Measurements from ENCODE around the gene TBC1D8.

DNA sequence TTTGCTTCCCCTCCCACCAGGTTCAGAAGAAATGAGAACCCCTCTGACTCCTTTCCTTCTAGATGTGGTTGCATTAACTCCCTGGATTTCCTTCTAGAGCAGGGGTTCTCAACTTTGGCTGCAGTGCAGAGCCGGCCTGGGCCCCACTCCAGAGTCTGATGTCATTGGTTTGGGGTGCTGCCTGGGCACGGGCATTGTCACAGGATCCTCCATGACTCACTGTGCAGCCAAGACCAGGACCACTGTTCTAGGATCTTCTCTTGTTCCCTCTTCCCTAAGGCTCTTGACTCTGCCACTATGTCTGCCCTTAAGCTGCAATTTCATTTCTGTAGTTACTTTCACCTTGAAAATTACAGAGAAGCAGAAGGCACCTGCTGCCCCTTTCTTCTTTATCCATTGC is 31.8 kb downstream of the TBC1D8 start:
- TF ChIP-seq, protein P1, sequence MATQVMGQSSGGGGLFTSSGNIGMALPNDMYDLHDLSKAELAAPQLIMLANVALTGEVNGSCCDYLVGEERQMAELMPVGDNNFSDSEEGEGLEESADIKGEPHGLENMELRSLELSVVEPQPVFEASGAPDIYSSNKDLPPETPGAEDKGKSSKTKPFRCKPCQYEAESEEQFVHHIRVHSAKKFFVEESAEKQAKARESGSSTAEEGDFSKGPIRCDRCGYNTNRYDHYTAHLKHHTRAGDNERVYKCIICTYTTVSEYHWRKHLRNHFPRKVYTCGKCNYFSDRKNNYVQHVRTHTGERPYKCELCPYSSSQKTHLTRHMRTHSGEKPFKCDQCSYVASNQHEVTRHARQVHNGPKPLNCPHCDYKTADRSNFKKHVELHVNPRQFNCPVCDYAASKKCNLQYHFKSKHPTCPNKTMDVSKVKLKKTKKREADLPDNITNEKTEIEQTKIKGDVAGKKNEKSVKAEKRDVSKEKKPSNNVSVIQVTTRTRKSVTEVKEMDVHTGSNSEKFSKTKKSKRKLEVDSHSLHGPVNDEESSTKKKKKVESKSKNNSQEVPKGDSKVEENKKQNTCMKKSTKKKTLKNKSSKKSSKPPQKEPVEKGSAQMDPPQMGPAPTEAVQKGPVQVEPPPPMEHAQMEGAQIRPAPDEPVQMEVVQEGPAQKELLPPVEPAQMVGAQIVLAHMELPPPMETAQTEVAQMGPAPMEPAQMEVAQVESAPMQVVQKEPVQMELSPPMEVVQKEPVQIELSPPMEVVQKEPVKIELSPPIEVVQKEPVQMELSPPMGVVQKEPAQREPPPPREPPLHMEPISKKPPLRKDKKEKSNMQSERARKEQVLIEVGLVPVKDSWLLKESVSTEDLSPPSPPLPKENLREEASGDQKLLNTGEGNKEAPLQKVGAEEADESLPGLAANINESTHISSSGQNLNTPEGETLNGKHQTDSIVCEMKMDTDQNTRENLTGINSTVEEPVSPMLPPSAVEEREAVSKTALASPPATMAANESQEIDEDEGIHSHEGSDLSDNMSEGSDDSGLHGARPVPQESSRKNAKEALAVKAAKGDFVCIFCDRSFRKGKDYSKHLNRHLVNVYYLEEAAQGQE (IDR thresholded peaks at IDR 0.05; ENCODE audit: unreplicated experiment) = no peak
- TF ChIP-seq POLR2AphosphoS5 (IDR thresholded peaks at IDR 0.05; ENCODE audit: low read depth) (no peak), ZNF114 (CRISPR knock-in tag; IDR thresholded peaks at IDR 0.05) (no peak)
- TF ChIP-seq, protein P2, sequence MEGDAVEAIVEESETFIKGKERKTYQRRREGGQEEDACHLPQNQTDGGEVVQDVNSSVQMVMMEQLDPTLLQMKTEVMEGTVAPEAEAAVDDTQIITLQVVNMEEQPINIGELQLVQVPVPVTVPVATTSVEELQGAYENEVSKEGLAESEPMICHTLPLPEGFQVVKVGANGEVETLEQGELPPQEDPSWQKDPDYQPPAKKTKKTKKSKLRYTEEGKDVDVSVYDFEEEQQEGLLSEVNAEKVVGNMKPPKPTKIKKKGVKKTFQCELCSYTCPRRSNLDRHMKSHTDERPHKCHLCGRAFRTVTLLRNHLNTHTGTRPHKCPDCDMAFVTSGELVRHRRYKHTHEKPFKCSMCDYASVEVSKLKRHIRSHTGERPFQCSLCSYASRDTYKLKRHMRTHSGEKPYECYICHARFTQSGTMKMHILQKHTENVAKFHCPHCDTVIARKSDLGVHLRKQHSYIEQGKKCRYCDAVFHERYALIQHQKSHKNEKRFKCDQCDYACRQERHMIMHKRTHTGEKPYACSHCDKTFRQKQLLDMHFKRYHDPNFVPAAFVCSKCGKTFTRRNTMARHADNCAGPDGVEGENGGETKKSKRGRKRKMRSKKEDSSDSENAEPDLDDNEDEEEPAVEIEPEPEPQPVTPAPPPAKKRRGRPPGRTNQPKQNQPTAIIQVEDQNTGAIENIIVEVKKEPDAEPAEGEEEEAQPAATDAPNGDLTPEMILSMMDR (conservative IDR thresholded peaks at IDR 0.05; ENCODE audit: low read depth in 2 of 2) = no peak
- TF ChIP-seq, protein P3, sequence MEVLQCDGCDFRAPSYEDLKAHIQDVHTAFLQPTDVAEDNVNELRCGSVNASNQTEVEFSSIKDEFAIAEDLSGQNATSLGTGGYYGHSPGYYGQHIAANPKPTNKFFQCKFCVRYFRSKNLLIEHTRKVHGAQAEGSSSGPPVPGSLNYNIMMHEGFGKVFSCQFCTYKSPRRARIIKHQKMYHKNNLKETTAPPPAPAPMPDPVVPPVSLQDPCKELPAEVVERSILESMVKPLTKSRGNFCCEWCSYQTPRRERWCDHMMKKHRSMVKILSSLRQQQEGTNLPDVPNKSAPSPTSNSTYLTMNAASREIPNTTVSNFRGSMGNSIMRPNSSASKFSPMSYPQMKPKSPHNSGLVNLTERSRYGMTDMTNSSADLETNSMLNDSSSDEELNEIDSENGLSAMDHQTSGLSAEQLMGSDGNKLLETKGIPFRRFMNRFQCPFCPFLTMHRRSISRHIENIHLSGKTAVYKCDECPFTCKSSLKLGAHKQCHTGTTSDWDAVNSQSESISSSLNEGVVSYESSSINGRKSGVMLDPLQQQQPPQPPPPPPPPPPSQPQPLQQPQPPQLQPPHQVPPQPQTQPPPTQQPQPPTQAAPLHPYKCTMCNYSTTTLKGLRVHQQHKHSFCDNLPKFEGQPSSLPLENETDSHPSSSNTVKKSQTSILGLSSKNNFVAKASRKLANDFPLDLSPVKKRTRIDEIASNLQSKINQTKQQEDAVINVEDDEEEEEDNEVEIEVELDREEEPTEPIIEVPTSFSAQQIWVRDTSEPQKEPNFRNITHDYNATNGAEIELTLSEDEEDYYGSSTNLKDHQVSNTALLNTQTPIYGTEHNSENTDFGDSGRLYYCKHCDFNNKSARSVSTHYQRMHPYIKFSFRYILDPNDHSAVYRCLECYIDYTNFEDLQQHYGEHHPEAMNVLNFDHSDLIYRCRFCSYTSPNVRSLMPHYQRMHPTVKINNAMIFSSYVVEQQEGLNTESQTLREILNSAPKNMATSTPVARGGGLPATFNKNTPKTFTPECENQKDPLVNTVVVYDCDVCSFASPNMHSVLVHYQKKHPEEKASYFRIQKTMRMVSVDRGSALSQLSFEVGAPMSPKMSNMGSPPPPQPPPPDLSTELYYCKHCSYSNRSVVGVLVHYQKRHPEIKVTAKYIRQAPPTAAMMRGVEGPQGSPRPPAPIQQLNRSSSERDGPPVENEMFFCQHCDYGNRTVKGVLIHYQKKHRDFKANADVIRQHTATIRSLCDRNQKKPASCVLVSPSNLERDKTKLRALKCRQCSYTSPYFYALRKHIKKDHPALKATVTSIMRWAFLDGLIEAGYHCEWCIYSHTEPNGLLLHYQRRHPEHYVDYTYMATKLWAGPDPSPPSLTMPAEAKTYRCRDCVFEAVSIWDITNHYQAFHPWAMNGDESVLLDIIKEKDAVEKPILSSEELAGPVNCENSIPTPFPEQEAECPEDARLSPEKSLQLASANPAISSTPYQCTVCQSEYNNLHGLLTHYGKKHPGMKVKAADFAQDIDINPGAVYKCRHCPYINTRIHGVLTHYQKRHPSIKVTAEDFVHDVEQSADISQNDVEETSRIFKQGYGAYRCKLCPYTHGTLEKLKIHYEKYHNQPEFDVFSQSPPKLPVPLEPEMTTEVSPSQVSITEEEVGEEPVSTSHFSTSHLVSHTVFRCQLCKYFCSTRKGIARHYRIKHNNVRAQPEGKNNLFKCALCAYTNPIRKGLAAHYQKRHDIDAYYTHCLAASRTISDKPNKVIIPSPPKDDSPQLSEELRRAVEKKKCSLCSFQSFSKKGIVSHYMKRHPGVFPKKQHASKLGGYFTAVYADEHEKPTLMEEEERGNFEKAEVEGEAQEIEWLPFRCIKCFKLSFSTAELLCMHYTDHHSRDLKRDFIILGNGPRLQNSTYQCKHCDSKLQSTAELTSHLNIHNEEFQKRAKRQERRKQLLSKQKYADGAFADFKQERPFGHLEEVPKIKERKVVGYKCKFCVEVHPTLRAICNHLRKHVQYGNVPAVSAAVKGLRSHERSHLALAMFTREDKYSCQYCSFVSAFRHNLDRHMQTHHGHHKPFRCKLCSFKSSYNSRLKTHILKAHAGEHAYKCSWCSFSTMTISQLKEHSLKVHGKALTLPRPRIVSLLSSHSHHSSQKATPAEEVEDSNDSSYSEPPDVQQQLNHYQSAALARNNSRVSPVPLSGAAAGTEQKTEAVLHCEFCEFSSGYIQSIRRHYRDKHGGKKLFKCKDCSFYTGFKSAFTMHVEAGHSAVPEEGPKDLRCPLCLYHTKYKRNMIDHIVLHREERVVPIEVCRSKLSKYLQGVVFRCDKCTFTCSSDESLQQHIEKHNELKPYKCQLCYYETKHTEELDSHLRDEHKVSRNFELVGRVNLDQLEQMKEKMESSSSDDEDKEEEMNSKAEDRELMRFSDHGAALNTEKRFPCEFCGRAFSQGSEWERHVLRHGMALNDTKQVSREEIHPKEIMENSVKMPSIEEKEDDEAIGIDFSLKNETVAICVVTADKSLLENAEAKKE (CRISPR knock-in tag; IDR thresholded peaks at IDR 0.05) = no peak

All from GM23338 (cell line).